GM12878 (cell line): Measurements from ENCODE around the gene CAMKMT.

Source experiments
- E2F4 ChIP-seq: IDR thresholded peaks from 2 replicates; pipeline ENCODE4 v1.6.1; 2012; ENCODE audit warnings: low read depth, low read length, improper control_type of control experiment
- EGR1 ChIP-seq, 2 experiments: IDR thresholded peaks; 1 replicate in 1 of 2; 2 replicates in 1 of 2; pipeline ENCODE4 v1.6.1; 2011 to 2012; ENCODE audit warnings: low read depth in 2 of 2, low read length in 2 of 2, borderline replicate concordance in 1 of 2, mild to moderate bottlenecking in 1 of 2, moderate library complexity in 1 of 2
- NR2C2 ChIP-seq: IDR thresholded peaks from 2 replicates; pipeline ENCODE4 v1.6.1; 2011; ENCODE audit warnings: borderline replicate concordance, low read depth; ENCODE audit not compliant: control insufficient read depth, insufficient read length
- PAX8 ChIP-seq: fragments of 450-650 bp; IDR thresholded peaks from 2 replicates; pipeline ENCODE4 v1.6.1; 2017; ENCODE audit warnings: mild to moderate bottlenecking, moderate library complexity
- ZNF274 ChIP-seq: IDR thresholded peaks from one replicate; pipeline ENCODE4 v1.8.0; 2011; ENCODE audit not compliant: insufficient read length, insufficient read depth
- TF ChIP-seq, protein P1 (sequence below), 3 experiments: IDR thresholded peaks in 2 of 3; conservative IDR thresholded peaks in 1 of 3; 2 replicates each; pipeline ENCODE4 v1.5.1; 2011; ENCODE audit warnings: low read depth in 3 of 3, low read length in 3 of 3, mild to moderate bottlenecking in 3 of 3, control low read depth in 2 of 3, moderate library complexity in 2 of 3, inconsistent platforms in 1 of 3, mixed read lengths in 1 of 3; ENCODE audit not compliant: control insufficient read depth in 2 of 3, insufficient read depth in 1 of 3; ENCODE audit errors: extremely low read depth in 1 of 3

GRCh38 chr2:44599130-44599529, 237.4 kb downstream of the CAMKMT start:
- TF ChIP-seq, protein P1, sequence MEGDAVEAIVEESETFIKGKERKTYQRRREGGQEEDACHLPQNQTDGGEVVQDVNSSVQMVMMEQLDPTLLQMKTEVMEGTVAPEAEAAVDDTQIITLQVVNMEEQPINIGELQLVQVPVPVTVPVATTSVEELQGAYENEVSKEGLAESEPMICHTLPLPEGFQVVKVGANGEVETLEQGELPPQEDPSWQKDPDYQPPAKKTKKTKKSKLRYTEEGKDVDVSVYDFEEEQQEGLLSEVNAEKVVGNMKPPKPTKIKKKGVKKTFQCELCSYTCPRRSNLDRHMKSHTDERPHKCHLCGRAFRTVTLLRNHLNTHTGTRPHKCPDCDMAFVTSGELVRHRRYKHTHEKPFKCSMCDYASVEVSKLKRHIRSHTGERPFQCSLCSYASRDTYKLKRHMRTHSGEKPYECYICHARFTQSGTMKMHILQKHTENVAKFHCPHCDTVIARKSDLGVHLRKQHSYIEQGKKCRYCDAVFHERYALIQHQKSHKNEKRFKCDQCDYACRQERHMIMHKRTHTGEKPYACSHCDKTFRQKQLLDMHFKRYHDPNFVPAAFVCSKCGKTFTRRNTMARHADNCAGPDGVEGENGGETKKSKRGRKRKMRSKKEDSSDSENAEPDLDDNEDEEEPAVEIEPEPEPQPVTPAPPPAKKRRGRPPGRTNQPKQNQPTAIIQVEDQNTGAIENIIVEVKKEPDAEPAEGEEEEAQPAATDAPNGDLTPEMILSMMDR (IDR thresholded peaks at IDR 0.05 in 2 of 3, conservative IDR thresholded peaks at IDR 0.05 in 1 of 3; ENCODE audit: control insufficient read depth in 2 of 3, extremely low read depth in 1 of 3, insufficient read depth in 1 of 3, low read depth in 3 of 3, low read length in 3 of 3), result no peak
- TF ChIP-seq PAX8 (no peak), NR2C2 (no peak), E2F4 (no peak), ZNF274 (no peak), EGR1 (IDR thresholded peaks at IDR 0.05; ENCODE audit: borderline replicate concordance in 1 of 2, low read depth in 2 of 2, low read length in 2 of 2) (no peak)
